SIG-M5 treated with dmso at 0.1 percent for 504 hours (cell line): ENCODE results near the gene KRTAP10-10.
"Not testable (repeated sequence)": the region's sequence is repeated elsewhere in the genome, so short reads cannot be mapped to it uniquely, and the experiment has no call there.

Experiments used
- DNase-seq: peaks from one replicate; lab custom pipeline; 2025; ENCODE audit not compliant: unreplicated experiment; lab: John Stamatoyannopoulos, UW

Gene KRTAP10-10

GRCh38 chr21:44650265-44650972 is 13.3 kb downstream of the KRTAP10-10 start:
- no peak for DNase-seq

DNA sequence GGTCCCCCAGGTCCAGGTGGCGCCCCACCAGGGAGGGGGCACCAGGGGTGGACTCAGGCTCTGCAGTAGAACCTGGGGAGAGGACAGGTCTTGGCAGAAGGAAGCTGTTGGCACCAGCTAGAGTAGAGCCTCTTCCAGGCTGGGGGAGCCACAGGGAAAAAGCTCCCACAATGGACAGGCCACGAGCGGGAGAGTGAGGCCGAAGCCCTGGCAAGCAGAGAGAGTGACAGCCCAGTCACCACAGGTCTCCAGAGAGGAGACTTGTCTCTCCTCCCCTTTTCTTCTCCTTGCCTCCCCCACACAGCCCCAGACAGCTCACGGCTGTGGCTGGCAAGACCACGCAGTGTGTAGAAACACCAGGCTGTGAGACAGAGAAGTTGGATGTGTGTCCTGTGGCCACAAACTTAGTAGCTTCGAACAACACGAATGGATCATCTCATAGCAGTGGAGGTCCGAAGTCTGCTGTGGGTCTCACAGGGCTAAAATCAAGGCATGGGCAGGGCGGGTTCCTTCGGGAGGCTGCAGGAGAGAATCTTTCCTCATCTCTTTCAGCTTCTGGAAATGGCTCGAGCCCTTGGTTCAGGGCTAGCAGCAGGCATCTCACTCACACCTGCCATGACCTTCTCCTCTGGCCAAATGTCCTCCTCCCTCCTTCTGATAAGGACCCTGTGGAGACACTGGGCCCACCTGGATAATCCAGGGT is 14.0 kb downstream of the KRTAP10-10 start:
- DNase-seq: no peak

- no peak for DNase-seq
These were observed 16.0 kb downstream of the KRTAP10-10 start for GRCh38 chr21:44653123-44653522.

- no peak for DNase-seq
These were observed 16.8 kb downstream of the KRTAP10-10 start for GRCh38 chr21:44653656-44654575.

GRCh38 chr21:44654576-44655175 is 17.5 kb downstream of the KRTAP10-10 start, which contains the start of gene KRTAP12-4:
KRTAP12-4 (minus strand) TSS chr21:44654659; CDS start chr21:44654614, 45 bp downstream.
- no peak for DNase-seq

DNA sequence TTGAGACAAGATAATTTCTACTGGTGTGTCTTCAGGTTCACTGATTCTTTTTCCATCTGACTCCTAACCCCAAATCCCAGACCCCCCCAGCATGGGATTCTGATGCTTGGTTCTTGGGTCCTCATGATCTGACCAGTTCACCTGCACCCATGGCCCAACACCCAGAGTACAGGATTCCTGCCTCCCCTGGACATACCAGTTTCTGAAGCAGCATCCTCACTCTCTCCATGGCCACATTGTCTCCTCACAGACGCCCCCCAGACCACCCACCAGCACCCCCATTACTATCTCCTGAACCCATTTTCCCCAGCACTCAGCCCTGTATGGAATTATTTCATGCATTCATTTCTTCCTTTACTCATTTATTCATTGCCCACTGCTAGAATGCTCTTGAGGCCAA is 19.7 kb downstream of the KRTAP10-10 start:
- DNase-seq: no peak

GRCh38 chr21:44657635-44658540 is 20.7 kb downstream of the KRTAP10-10 start, which contains the start of gene KRTAP12-3:
KRTAP12-3 (plus strand) TSS chr21:44657932; CDS start chr21:44657980, 48 bp downstream.
- no peak for DNase-seq

GRCh38 chr21:44658541-44658910 is 21.4 kb downstream of the KRTAP10-10 start:
- DNase-seq: no peak

DNA sequence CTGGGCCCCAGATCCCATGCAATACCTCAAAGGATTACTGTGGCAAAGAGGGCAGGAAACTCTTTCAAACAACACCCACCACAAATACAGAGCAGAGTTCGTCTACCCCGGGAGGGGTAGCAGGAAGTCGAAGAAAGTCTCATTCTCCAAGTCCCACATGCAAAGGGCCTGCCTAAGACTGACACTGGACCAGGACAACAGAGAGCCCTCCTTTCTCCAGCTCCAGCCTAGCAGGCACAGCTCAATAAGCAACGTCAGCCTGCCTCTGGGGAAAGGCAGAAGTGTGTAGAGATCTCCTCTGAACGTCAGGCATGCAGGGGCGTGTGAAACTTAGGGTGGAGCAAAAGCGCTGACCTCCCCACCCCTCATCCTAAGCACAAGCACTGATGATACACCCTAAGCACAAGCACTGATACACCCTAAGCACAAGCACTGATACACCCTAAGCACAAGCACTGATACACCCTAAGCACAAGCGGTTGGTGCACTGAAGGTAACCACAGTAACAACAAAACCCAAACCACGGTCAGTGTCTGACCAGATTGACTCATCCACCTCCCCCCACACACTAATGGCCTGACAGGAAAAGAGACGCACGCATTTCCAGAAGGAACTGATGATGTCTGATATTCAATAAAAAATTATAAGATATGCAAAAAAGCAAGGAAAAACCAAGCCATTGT is 21.9 kb downstream of the KRTAP10-10 start:
- DNase-seq: no peak

DNA sequence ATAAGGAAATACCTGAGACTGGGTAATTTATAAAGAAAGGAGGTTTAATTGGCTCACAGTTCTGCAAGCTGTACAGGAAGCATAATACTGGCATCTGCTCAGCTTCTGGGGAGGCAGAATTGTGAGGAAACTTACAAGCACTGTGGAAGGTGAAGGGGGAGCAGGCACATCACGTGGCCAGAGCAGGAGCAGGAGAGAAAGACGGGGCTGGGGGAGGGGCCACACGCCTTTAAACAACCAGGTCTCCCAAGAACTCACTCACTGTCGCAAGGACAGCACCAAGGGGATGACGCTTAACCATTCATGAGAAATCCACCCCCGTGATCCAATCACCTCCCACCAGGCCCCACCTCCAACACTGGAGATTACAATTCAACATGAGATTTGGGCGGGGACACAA is 24.4 kb downstream of the KRTAP10-10 start:
- not testable (repeated sequence) for DNase-seq

- no peak for DNase-seq
These were observed 27.5 kb downstream of the KRTAP10-10 start for GRCh38 chr21:44664691-44665090.

GRCh38 chr21:44666401-44667320 is 29.5 kb downstream of the KRTAP10-10 start, which contains the start of gene KRTAP12-2:
KRTAP12-2 (minus strand) TSS chr21:44666927; CDS start chr21:44666886, 41 bp downstream.
- DNase-seq: no peak

GRCh38 chr21:44667612-44668011 is 30.5 kb downstream of the KRTAP10-10 start:
- no peak for DNase-seq

- no peak for DNase-seq
These were observed 33.7 kb downstream of the KRTAP10-10 start for GRCh38 chr21:44670642-44671432.

DNA sequence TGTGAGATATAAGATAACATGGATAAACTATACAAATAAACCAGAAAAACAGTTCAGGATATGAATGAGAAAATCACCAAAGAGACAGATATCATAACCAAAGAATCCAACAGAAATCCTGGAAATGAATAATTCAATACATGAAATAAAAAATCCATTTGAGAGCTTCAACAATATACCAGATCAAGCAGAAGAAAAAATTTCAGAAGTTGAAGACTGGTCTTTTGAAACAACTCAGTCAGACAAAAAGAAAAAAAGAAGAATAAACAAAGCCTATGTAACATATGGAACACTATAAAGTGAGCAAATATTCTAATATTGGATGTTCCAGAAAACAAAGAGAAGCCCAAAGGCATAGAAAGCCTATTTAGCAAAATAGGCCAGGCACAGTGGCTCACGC is 34.8 kb downstream of the KRTAP10-10 start:
- no peak for DNase-seq

GRCh38 chr21:44677881-44678280 is 40.7 kb downstream of the KRTAP10-10 start:
- no peak for DNase-seq

DNA sequence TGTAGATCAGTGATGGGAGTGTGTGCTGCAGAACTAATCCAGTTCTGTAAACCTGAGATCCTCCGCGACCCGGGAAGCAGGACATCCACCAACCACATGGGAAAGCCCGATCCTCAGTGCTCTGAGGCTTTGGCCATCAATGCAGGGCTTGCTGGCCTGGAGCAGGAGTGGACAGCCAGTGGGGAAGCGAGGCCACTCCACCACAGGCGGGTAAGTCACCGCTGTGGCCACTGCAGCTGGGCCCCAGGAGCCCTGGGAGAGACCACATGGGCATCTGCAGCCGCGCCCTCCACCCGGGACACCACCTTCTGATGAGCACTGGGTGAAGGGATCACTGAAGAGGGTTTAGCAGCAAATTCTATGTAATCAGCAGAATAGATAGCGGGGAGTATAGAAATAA is 44.0 kb downstream of the KRTAP10-10 start:
- no peak for DNase-seq
